BJ (cell line): ENCODE results near the gene FNBP1. TPM values are rescaled to one million over a fixed set of nuclear protein-coding genes. Genes with fewer than 3 reads are reported as not detected.

Source experiments
- CTCF ChIA-PET: fragments of 350-600 bp; formaldehyde crosslinking; extraction: SDS; loops from one replicate; lab custom pipeline; 2021; ENCODE audit warnings: antibody characterized with exemption, inconsistent platforms; lab: Yijun Ruan, JAX
- POLR2A ChIA-PET: fragments of 300-600 bp; sonication (Branson Sonifier 250); formaldehyde crosslinking; extraction: SDS; loops from one replicate; lab custom pipeline; 2021; ENCODE audit warnings: antibody characterized with exemption; lab: Charles Lee
- DNase-seq: peaks from one replicate; pipeline ENCODE4 v3.0.0-alpha.2; 2011; ENCODE audit warnings: low read depth
- H3K27me3 ChIP-seq: 2 replicates; pipeline ENCODE4 v1.6.0; 2011; ENCODE audit warnings: low read length; ENCODE audit not compliant: control insufficient read depth, insufficient read depth
- H3K36me3 ChIP-seq: 2 replicates; pipeline ENCODE4 v1.5.1; 2011; ENCODE audit warnings: low read length; ENCODE audit not compliant: control insufficient read depth, insufficient read depth
- H3K4me3 ChIP-seq: 2 replicates; pipeline ENCODE4 v1.5.1; 2011; ENCODE audit warnings: low read depth, mild to moderate bottlenecking, control low read depth, low read length
- CTCF ChIP-seq: IDR thresholded peaks from 2 replicates; pipeline ENCODE4 v1.5.1; 2011; ENCODE audit warnings: low read depth, mild to moderate bottlenecking, control low read depth, inconsistent platforms, low read length, moderate library complexity; ENCODE audit not compliant: insufficient read depth
- polyA plus RNA-seq: library from polyadenylated mRNA; depleted of rRNA; stranded (reverse); fragments of >200 nt; gene quantifications from 2 replicates; pipeline ENCODE4 v1.2.3, GENCODE V29; 2011

The FNBP1 gene
- polyA plus RNA-seq, 1 experiment: 7.8 TPM

GRCh38 chr9:129923589-129923988 is 119.4 kb downstream of the FNBP1 start:
- no peak for DNase-seq
- POLR2A ChIA-PET: interaction anchor here (0.6 kb wide), 1 partner anchor 35 kb away, joined by 3 read pairs; no protein-coding TSS in a partner anchor
- no peak for TF ChIP-seq CTCF
- CTCF ChIA-PET: interaction anchor here (1.4 kb wide), 1 partner anchor 25 kb away, joined by 3 read pairs; no protein-coding TSS in a partner anchor
- Histone ChIP-seq H3K36me3 (peaks cover 2% of the 10 kb centered on the region; the same call in 1 of the 2 replicates), H3K4me3 (no peak overlapping the region), H3K27me3 (no peaks in the 10 kb centered on the region)

GRCh38 chr9:129921905-129922304 is 121.1 kb downstream of the FNBP1 start:
- POLR2A ChIA-PET: no interaction called here
- CTCF ChIA-PET: no interaction called here
- TF ChIP-seq CTCF: no peak
- no peak overlapping the region for H3K4me3 ChIP-seq
- no peak for DNase-seq
- H3K27me3 ChIP-seq: no peaks in the 10 kb centered on the region
- peaks cover 4% of the 10 kb centered on the region; the same call in 1 of the 2 replicates for H3K36me3 ChIP-seq

- no peak for TF ChIP-seq CTCF
- H3K36me3 ChIP-seq: 0 out of 2 replicates have a peak, but pooled peaks cover 2% of the 10 kb centered on the region
- CTCF ChIA-PET: interaction anchor here (0.7 kb wide), 1 partner anchor 14 kb away, joined by 3 read pairs; no protein-coding TSS in a partner anchor
- no peaks in the 10 kb centered on the region for H3K27me3 ChIP-seq
- POLR2A ChIA-PET: no interaction called here
- DNase-seq: no peak
- no peak overlapping the region for H3K4me3 ChIP-seq
Observed at GRCh38 chr9:129919841-129920240, 123.1 kb downstream of the FNBP1 start.

- ChIA-PET CTCF (no interaction called here), POLR2A (no interaction called here)
- no peaks in the 10 kb centered on the region for H3K27me3 ChIP-seq
- TF ChIP-seq CTCF: no peak
- 0 out of 2 replicates have a peak, but pooled peaks cover 2% of the 10 kb centered on the region for H3K36me3 ChIP-seq
- H3K4me3 ChIP-seq: no peak overlapping the region
- DNase-seq: no peak
Observed at GRCh38 chr9:129919277-129919676, 123.7 kb downstream of the FNBP1 start.

- no peak for TF ChIP-seq CTCF
- DNase-seq: no peak
- ChIA-PET CTCF (no interaction called here), POLR2A (no interaction called here)
- H3K36me3 ChIP-seq: 0 out of 2 replicates have a peak, but pooled peaks cover 2% of the 10 kb centered on the region
- H3K4me3 ChIP-seq: no peak overlapping the region
- H3K27me3 ChIP-seq: no peaks in the 10 kb centered on the region
Observed at GRCh38 chr9:129918296-129918950, 124.6 kb downstream of the FNBP1 start.
